Neural cell (in vitro differentiated cells): ENCODE measurements around the gene PPP1R36. TPM values are rescaled to one million over a fixed set of nuclear protein-coding genes. Genes with fewer than 3 reads are reported as not detected.
"Not testable (repeated sequence)": the region's sequence is repeated elsewhere in the genome, so short reads cannot be mapped to it uniquely, and the experiment has no call there.

Experiments used
- H2AFZ ChIP-seq: fragments of 200-600, 300-800 bp; sonication (generic), shearing (Covaris generic); 2 replicates; pipeline ENCODE4 v1.6.0; 2014; ENCODE audit warnings: low read depth, mild to moderate bottlenecking, antibody characterized with exemption, low read length, moderate library complexity
- H3F3A ChIP-seq: fragments of 200-600 bp; shearing (Covaris generic); 2 replicates; pipeline ENCODE4 v1.6.1; 2016; ENCODE audit warnings: mild to moderate bottlenecking, moderate library complexity, mixed read lengths, antibody characterized with exemption, low read length; ENCODE audit not compliant: insufficient read depth, poor library complexity, severe bottlenecking
- H3K27ac ChIP-seq: fragments of 200-600, 300-800 bp; sonication (generic), shearing (Covaris generic); 2 replicates; pipeline ENCODE4 v1.5.1; 2014; ENCODE audit warnings: mild to moderate bottlenecking, low read length, moderate library complexity
- H3K27me3 ChIP-seq: fragments of 300-800, 200-600 bp; sonication (generic), shearing (Covaris generic); 2 replicates; pipeline ENCODE4 v1.6.0; 2014; ENCODE audit warnings: mild to moderate bottlenecking, low read depth, low read length, moderate library complexity; ENCODE audit not compliant: insufficient read depth
- H3K36me3 ChIP-seq: fragments of 300-800, 200-600 bp; sonication (generic), shearing (Covaris generic); 2 replicates; pipeline ENCODE4 v1.5.1; 2014; ENCODE audit warnings: mild to moderate bottlenecking, antibody characterized with exemption, low read length, moderate library complexity; ENCODE audit not compliant: insufficient read depth
- H3K4me2 ChIP-seq: fragments of 300-800, 200-600 bp; sonication (generic), shearing (Covaris generic); 2 replicates; pipeline ENCODE4 v1.6.0; 2014; ENCODE audit warnings: mild to moderate bottlenecking, low read length
- H3K4me3 ChIP-seq: fragments of 300-800, 200-600 bp; sonication (generic), shearing (Covaris generic); 2 replicates; pipeline ENCODE4 v1.5.1; 2014; ENCODE audit warnings: mild to moderate bottlenecking, low read length, moderate library complexity
- H3K79me2 ChIP-seq: fragments of 200-600 bp; shearing (Covaris generic); replicated peaks from 2 replicates; pipeline ENCODE4 v1.6.0; 2014; ENCODE audit warnings: mild to moderate bottlenecking, low read length, moderate library complexity; ENCODE audit not compliant: insufficient read depth
- H3K9ac ChIP-seq: fragments of 300-800, 200-600 bp; sonication (generic), shearing (Covaris generic); 2 replicates; pipeline ENCODE4 v1.6.1; 2016; ENCODE audit warnings: mild to moderate bottlenecking, low read length, mixed read lengths
- H3K9me2 ChIP-seq: fragments of 200-600 bp; shearing (Covaris generic); 2 replicates; pipeline ENCODE4 v1.6.1; 2016; ENCODE audit warnings: mild to moderate bottlenecking, low read length, mixed read lengths; ENCODE audit not compliant: insufficient read depth
- H3K9me3 ChIP-seq: fragments of 200-600, 300-800 bp; sonication (generic), shearing (Covaris generic); 2 replicates; pipeline ENCODE4 v1.6.1; 2016; ENCODE audit warnings: mild to moderate bottlenecking, mixed run types, low read length, moderate library complexity, mixed read lengths
- H4K20me1 ChIP-seq: fragments of 200-600 bp; shearing (Covaris generic); 2 replicates; pipeline ENCODE4 v1.6.1; 2016; ENCODE audit warnings: mild to moderate bottlenecking, mixed run types; ENCODE audit not compliant: insufficient read depth
- CTCF ChIP-seq: fragments of 450-650 bp; IDR thresholded peaks from 2 replicates; pipeline ENCODE4 v1.5.1; 2014; ENCODE audit warnings: antibody characterized with exemption, mild to moderate bottlenecking, moderate library complexity; ENCODE audit not compliant: poor library complexity, severe bottlenecking
- EP300 ChIP-seq: fragments of 450-650 bp; conservative IDR thresholded peaks from 2 replicates; pipeline ENCODE4 v1.6.1; 2014; ENCODE audit warnings: antibody characterized with exemption, mild to moderate bottlenecking, moderate library complexity; ENCODE audit not compliant: poor library complexity, severe bottlenecking
- EZH2 ChIP-seq: fragments of 200-600, 300-800 bp; shearing (Covaris generic), sonication (generic); IDR thresholded peaks from 2 replicates; pipeline ENCODE4 v1.6.1; 2014; ENCODE audit warnings: antibody characterized with exemption, low read length, borderline replicate concordance, mild to moderate bottlenecking; ENCODE audit not compliant: insufficient read depth, poor library complexity, severe bottlenecking
- MXI1 ChIP-seq: fragments of 450-650 bp; conservative IDR thresholded peaks from 2 replicates; pipeline ENCODE4 v1.6.1; 2014; ENCODE audit warnings: antibody characterized with exemption, mild to moderate bottlenecking; ENCODE audit not compliant: poor library complexity, severe bottlenecking
- POLR2AphosphoS5 ChIP-seq: IDR thresholded peaks from 2 replicates; pipeline ENCODE4 v1.6.1; 2012
- RAD21 ChIP-seq: fragments of 450-650 bp; conservative IDR thresholded peaks from 2 replicates; pipeline ENCODE4 v1.6.1; 2014; ENCODE audit warnings: antibody characterized with exemption, mild to moderate bottlenecking, moderate library complexity
- REST ChIP-seq: IDR thresholded peaks from 2 replicates; pipeline ENCODE4 v1.6.1; 2012; ENCODE audit warnings: borderline replicate concordance
- SMC3 ChIP-seq: fragments of 450-650 bp; conservative IDR thresholded peaks from 2 replicates; pipeline ENCODE4 v1.6.1; 2014; ENCODE audit warnings: antibody characterized with exemption, mild to moderate bottlenecking, moderate library complexity; ENCODE audit not compliant: poor library complexity
- TAF1 ChIP-seq: IDR thresholded peaks from 2 replicates; pipeline ENCODE4 v1.6.1; 2012; ENCODE audit warnings: low read depth
- polyA plus RNA-seq: library from polyadenylated mRNA; depleted of rRNA; stranded (reverse); fragments of >200 nt; gene quantifications from 2 replicates; pipeline ENCODE4 v1.2.3, GENCODE V29; 2014

Gene PPP1R36
- polyA plus RNA-seq, 1 donor from 2014 or later: not detected

GRCh38 chr14:64630778-64631177 is 81.0 kb downstream of the PPP1R36 start:
- H3K9me3 ChIP-seq: no peaks in the 10 kb centered on the region
- no peak overlapping the region for H2AFZ ChIP-seq
- H3K4me2 ChIP-seq: no peak overlapping the region
- TF ChIP-seq EZH2: no peak
- TF ChIP-seq SMC3: no peak
- no peak for TF ChIP-seq RAD21
- no peak for TF ChIP-seq CTCF
- TF ChIP-seq EP300: no peak
- TF ChIP-seq TAF1: no peak
- no peak for TF ChIP-seq POLR2AphosphoS5
- no peak for TF ChIP-seq MXI1
- TF ChIP-seq REST: no peak
- H3K27ac ChIP-seq: no peak overlapping the region
- no peaks in the 10 kb centered on the region for H3K36me3 ChIP-seq
- H3K79me2 ChIP-seq: no peaks in the 10 kb centered on the region
- H3F3A ChIP-seq: no peaks in the 10 kb centered on the region
- no peaks in the 10 kb centered on the region for H3K9me2 ChIP-seq
- no peak overlapping the region for H3K4me3 ChIP-seq
- no peaks in the 10 kb centered on the region for H3K27me3 ChIP-seq
- no peaks in the 10 kb centered on the region for H4K20me1 ChIP-seq
- H3K9ac ChIP-seq: no peak overlapping the region

- H2AFZ ChIP-seq: not testable (repeated sequence)
These were observed 81.5 kb downstream of the PPP1R36 start for GRCh38 chr14:64631222-64631621.

GRCh38 chr14:64632056-64632455 is 82.3 kb downstream of the PPP1R36 start:
- Histone ChIP-seq H3K9ac (no peak overlapping the region), H3K4me2 (no peak overlapping the region)
- TF ChIP-seq REST (no peak), EP300 (no peak), CTCF (no peak), SMC3 (no peak), RAD21 (no peak), POLR2AphosphoS5 (no peak), TAF1 (no peak), EZH2 (no peak), MXI1 (no peak)

More at GRCh38 chr14:64631222-64631621, 81.5 kb downstream of the PPP1R36 start:
- H3K4me2 ChIP-seq, H3K9me3 ChIP-seq, H3K4me3 ChIP-seq, H3K36me3 ChIP-seq, H3K9ac ChIP-seq, H4K20me1 ChIP-seq, H3K27me3 ChIP-seq, H3K9me2 ChIP-seq, H3K79me2 ChIP-seq, H3K27ac ChIP-seq, H3F3A ChIP-seq: not testable (repeated sequence)

More at GRCh38 chr14:64632056-64632455, 82.3 kb downstream of the PPP1R36 start:
- no peaks in the 10 kb centered on the region for H3K9me2 ChIP-seq
- no peaks in the 10 kb centered on the region for H4K20me1 ChIP-seq
- no peaks in the 10 kb centered on the region for H3K27me3 ChIP-seq
- H3K4me3 ChIP-seq: no peak overlapping the region
- H3K27ac ChIP-seq: no peak overlapping the region
- no peaks in the 10 kb centered on the region for H3F3A ChIP-seq
- H3K9me3 ChIP-seq: no peaks in the 10 kb centered on the region
- H3K79me2 ChIP-seq: no peaks in the 10 kb centered on the region
- H3K36me3 ChIP-seq: no peaks in the 10 kb centered on the region
- H2AFZ ChIP-seq: no peak overlapping the region
